Lower lobe of right lung (tissue), 2 donors: Measurements from ENCODE around the gene ZNF334. TPM values are rescaled to one million over a fixed set of nuclear protein-coding genes. Genes with fewer than 3 reads are reported as not detected.

Experiments
- ATAC-seq, 2 donors: fragments of 200-7000 bp; cut with Tn5 transposase; one replicate each; pipeline ENCODE4 v1.9.1; 2020 to 2022; ENCODE audit warnings: mild to moderate bottlenecking in 2 of 2, moderate library complexity in 2 of 2
- DNase-seq: peaks from one replicate; pipeline ENCODE4 v3.0.0-alpha.2; 2020
- H3K27ac ChIP-seq: fragments of 200-600 bp; one replicate; pipeline ENCODE4 v1.8.0; 2022
- H3K27me3 ChIP-seq: fragments of 200-600 bp; one replicate; pipeline ENCODE4 v1.8.0; 2022; ENCODE audit warnings: low read depth
- H3K36me3 ChIP-seq: fragments of 200-600 bp; one replicate; pipeline ENCODE4 v1.8.0; 2022; ENCODE audit warnings: mild to moderate bottlenecking
- H3K4me1 ChIP-seq: fragments of 200-600 bp; one replicate; pipeline ENCODE4 v1.8.0; 2022
- H3K4me3 ChIP-seq: fragments of 200-600 bp; one replicate; pipeline ENCODE4 v1.8.0; 2022; ENCODE audit warnings: mild to moderate bottlenecking
- H3K9me3 ChIP-seq: fragments of 200-600 bp; one replicate; pipeline ENCODE4 v1.8.0; 2022
- CTCF ChIP-seq: fragments of 200-600 bp; IDR thresholded peaks from one replicate; pipeline ENCODE4 v1.8.0; 2022; ENCODE audit warnings: antibody characterized with exemption, mild to moderate bottlenecking
- intact Hi-C: fragments of 100-400 bp; cut with DNase I; formaldehyde crosslinking; loops from one replicate; pipeline ENCODE4 v1.11.0; 2022
- total RNA-seq: library from RNA; stranded (reverse); fragmentation: NEBNext Ultra II Directional; extraction: Animal tissue kit (Norgen Biotek cat#: 25700); gene quantifications from one replicate; pipeline ENCODE4 v1.2.1, GENCODE V29; 2021
- donor health status: DM: no; HTN: yes; CAD: no; lungs with severe emphysema.

Gene ZNF334
- total RNA-seq, 1 donor from 2014 or later, result 4.7 TPM

GRCh38 chr20:46552460-46553420 is 39.4 kb upstream of the ZNF334 start:
- DNase-seq (no peak), ATAC-seq (peak in 1 of 2 donors; percentile 29)
- intact Hi-C loops, result no loop called here
- TF ChIP-seq CTCF, result no peak
- Histone ChIP-seq H3K4me3 (no peak overlapping the region), H3K27ac (no peak overlapping the region), H3K27me3 (peaks cover 8% of the 10 kb centered on the region), H3K9me3 (no peaks in the 10 kb centered on the region), H3K36me3 (no peaks in the 10 kb centered on the region), H3K4me1 (no peaks in the 10 kb centered on the region)

- TF ChIP-seq CTCF, result no peak
- intact Hi-C loops, result no loop called here
- ATAC-seq, result peak in 1 of 2 donors; percentile 7
- H3K36me3 ChIP-seq, result no peaks in the 10 kb centered on the region
- no peaks in the 10 kb centered on the region for H3K9me3 ChIP-seq
- H3K27ac ChIP-seq, result no peak overlapping the region
- H3K4me3 ChIP-seq, result no peak overlapping the region
- DNase-seq, result no peak
- H3K27me3 ChIP-seq, result peaks cover 11% of the 10 kb centered on the region
- H3K4me1 ChIP-seq, result no peaks in the 10 kb centered on the region
These were observed 38.4 kb upstream of the ZNF334 start for GRCh38 chr20:46551522-46552381.

- ATAC-seq (no peak), DNase-seq (no peak)
- Histone ChIP-seq H3K4me3 (no peak within 1 kb of the TSS), H3K36me3 (no peaks in the 10 kb centered on the region), H3K27me3 (peaks cover 19% of the 10 kb centered on the region), H3K4me1 (no peaks in the 10 kb centered on the region), H3K27ac (no peak within 1 kb of the TSS), H3K9me3 (no peaks in the 10 kb centered on the region)
- no peak for TF ChIP-seq CTCF
- intact Hi-C loops, result no loop called here
These were observed 37.1 kb upstream of the ZNF334 start, which contains the start of gene OCSTAMP for GRCh38 chr20:46550461-46550860. Gene OCSTAMP (minus strand): TSS chr20:46550654. CDS start chr20:46550560, 94 bp downstream.

- ATAC-seq, result no peak
- DNase-seq, result no peak
- TF ChIP-seq CTCF, result no peak
- no peaks in the 10 kb centered on the region for H3K9me3 ChIP-seq
- H3K27ac ChIP-seq, result no peak overlapping the region
- H3K36me3 ChIP-seq, result no peaks in the 10 kb centered on the region
- H3K27me3 ChIP-seq, result peaks cover 22% of the 10 kb centered on the region
- H3K4me1 ChIP-seq, result no peaks in the 10 kb centered on the region
- no peak overlapping the region for H3K4me3 ChIP-seq
- intact Hi-C loops, result no loop called here
These were observed 36.0 kb upstream of the ZNF334 start for GRCh38 chr20:46549188-46549972.

- ATAC-seq, result no peak
- H3K4me1 ChIP-seq, result no peaks in the 10 kb centered on the region
- no peaks in the 10 kb centered on the region for H3K9me3 ChIP-seq
- peaks cover 22% of the 10 kb centered on the region for H3K27me3 ChIP-seq
- no peak for DNase-seq
- no peak for TF ChIP-seq CTCF
- intact Hi-C loops, result no loop called here
- no peak overlapping the region for H3K4me3 ChIP-seq
- no peak overlapping the region for H3K27ac ChIP-seq
- no peaks in the 10 kb centered on the region for H3K36me3 ChIP-seq
These were observed 35.3 kb upstream of the ZNF334 start for GRCh38 chr20:46548688-46549087.
